Activated naive CD4-positive, alpha-beta T cell treated with anti-CD3 and anti-CD28 coated beads for 36 hours (primary cell): ENCODE data around the gene COL26A1. TPM values are rescaled to one million over a fixed set of nuclear protein-coding genes. Genes with fewer than 3 reads are reported as not detected.

ENCODE experiments used
- CTCF ChIA-PET: fragments of 350-600 bp; sonication (Branson Sonifier 250); formaldehyde crosslinking; loops from one replicate; lab custom pipeline; 2021; ENCODE audit warnings: antibody characterized with exemption; lab: Charles Lee
- DNase-seq: peaks from one replicate; pipeline ENCODE4 v3.0.0-alpha.2; 2020
- H3K27ac Mint-ChIP-seq: one replicate; pipeline ENCODE4 v1.8.0; 2021; ENCODE audit warnings: mild to moderate bottlenecking, mixed read lengths
- H3K27me3 Mint-ChIP-seq: one replicate; pipeline ENCODE4 v1.8.0; 2021; ENCODE audit warnings: low read depth, mixed read lengths
- H3K36me3 Mint-ChIP-seq: one replicate; pipeline ENCODE4 v1.8.0; 2021; ENCODE audit warnings: low read depth, mixed read lengths
- H3K4me1 Mint-ChIP-seq: one replicate; pipeline ENCODE4 v1.8.0; 2021; ENCODE audit warnings: low read depth, mixed read lengths
- H3K4me3 Mint-ChIP-seq: one replicate; pipeline ENCODE4 v1.8.0; 2021; ENCODE audit warnings: mild to moderate bottlenecking, moderate library complexity, mixed read lengths
- H3K9me3 Mint-ChIP-seq: one replicate; pipeline ENCODE4 v1.8.0; 2021; ENCODE audit warnings: mixed read lengths
- intact Hi-C: fragments of 100-400 bp; cut with micrococcal nuclease; formaldehyde crosslinking; loops from one replicate; pipeline ENCODE4 v1.15.1; 2023
- total RNA-seq, 2 experiments: library from RNA; stranded (reverse); gene quantifications; one replicate each; pipeline ENCODE4 v1.2.3, GENCODE V29; 2021

The COL26A1 gene
- total RNA-seq, 2 experiments from 2014 or later: not detected

- Mint-ChIP-seq H3K27ac (no peak overlapping the region), H3K27me3 (no peaks in the 10 kb centered on the region), H3K36me3 (no peaks in the 10 kb centered on the region), H3K9me3 (no peaks in the 10 kb centered on the region), H3K4me1 (peaks cover 19% of the 10 kb centered on the region), H3K4me3 (no peak overlapping the region)
- no peak for DNase-seq
- CTCF ChIA-PET: interaction anchor here (1.5 kb wide), 1 partner anchor 31 kb away, joined by 4 read pairs; no protein-coding TSS in a partner anchor
- intact Hi-C loops: no loop called here
These were observed 32.7 kb downstream of the COL26A1 start for GRCh38 chr7:101395376-101395775.

- CTCF ChIA-PET: no interaction called here
- H3K36me3 Mint-ChIP-seq: no peaks in the 10 kb centered on the region
These were observed 34.6 kb downstream of the COL26A1 start for GRCh38 chr7:101397243-101397642.

GRCh38 chr7:101397770-101398324, 35.2 kb downstream of the COL26A1 start:
- H3K27me3 Mint-ChIP-seq: peaks cover 4% of the 10 kb centered on the region
- DNase-seq: no peak
- H3K27ac Mint-ChIP-seq: no peak overlapping the region
- CTCF ChIA-PET: interaction anchor here (1.3 to 1.4 kb wide), 2 partner anchors 13 to 34 kb away, joined by 3 to 7 read pairs; no protein-coding TSS in a partner anchor
- H3K9me3 Mint-ChIP-seq: no peaks in the 10 kb centered on the region
- peaks cover 2% of the 10 kb centered on the region for H3K4me1 Mint-ChIP-seq
- no peaks in the 10 kb centered on the region for H3K36me3 Mint-ChIP-seq
- H3K4me3 Mint-ChIP-seq: no peak overlapping the region
- intact Hi-C loops: no loop called here

More at GRCh38 chr7:101397243-101397642, 34.6 kb downstream of the COL26A1 start:
- Mint-ChIP-seq H3K4me3 (no peak overlapping the region), H3K4me1 (peaks cover 2% of the 10 kb centered on the region), H3K27me3 (peaks cover 2% of the 10 kb centered on the region), H3K27ac (no peak overlapping the region), H3K9me3 (no peaks in the 10 kb centered on the region)
- no peak for DNase-seq
- intact Hi-C loops: no loop called here

GRCh38 chr7:101398396-101399289, 36.0 kb downstream of the COL26A1 start:
- CTCF ChIA-PET: interaction anchor here (1.0 to 1.4 kb wide), 3 partner anchors 12 to 255 kb away, joined by 3 to 7 read pairs (median 4); no protein-coding TSS in a partner anchor
- Mint-ChIP-seq H3K9me3 (no peaks in the 10 kb centered on the region), H3K36me3 (no peaks in the 10 kb centered on the region), H3K27me3 (peaks cover 4% of the 10 kb centered on the region), H3K4me3 (no peak overlapping the region), H3K27ac (no peak overlapping the region), H3K4me1 (no peaks in the 10 kb centered on the region)
- intact Hi-C loops: no loop called here
- no peak for DNase-seq

- Mint-ChIP-seq H3K27me3 (peaks cover 4% of the 10 kb centered on the region), H3K36me3 (no peaks in the 10 kb centered on the region), H3K4me3 (no peak overlapping the region), H3K9me3 (no peaks in the 10 kb centered on the region), H3K27ac (no peak overlapping the region), H3K4me1 (no peaks in the 10 kb centered on the region)
- CTCF ChIA-PET: interaction anchor here (0.6 to 1.7 kb wide), 2 partner anchors 12 to 146 kb away, joined by 3 to 6 read pairs; no protein-coding TSS in a partner anchor
- intact Hi-C loops: no loop called here
- no peak for DNase-seq
These were observed 37.1 kb downstream of the COL26A1 start for GRCh38 chr7:101399759-101400158.

- no peaks in the 10 kb centered on the region for H3K36me3 Mint-ChIP-seq
- intact Hi-C loops: no loop called here
- no peak overlapping the region for H3K27ac Mint-ChIP-seq
These were observed 38.1 kb downstream of the COL26A1 start for GRCh38 chr7:101400751-101401150.

GRCh38 chr7:101401390-101402080, 38.9 kb downstream of the COL26A1 start:
- DNase-seq: no peak
- CTCF ChIA-PET: interaction anchor here (1.7 kb wide), 1 partner anchor 10 kb away, joined by 6 read pairs; no protein-coding TSS in a partner anchor
- peaks cover 4% of the 10 kb centered on the region for H3K27me3 Mint-ChIP-seq
- no peaks in the 10 kb centered on the region for H3K9me3 Mint-ChIP-seq
- intact Hi-C loops: no loop called here
- H3K4me1 Mint-ChIP-seq: no peaks in the 10 kb centered on the region
- no peaks in the 10 kb centered on the region for H3K36me3 Mint-ChIP-seq
- no peak overlapping the region for H3K4me3 Mint-ChIP-seq
- no peak overlapping the region for H3K27ac Mint-ChIP-seq

More at GRCh38 chr7:101400751-101401150, 38.1 kb downstream of the COL26A1 start:
- Mint-ChIP-seq H3K4me1 (no peaks in the 10 kb centered on the region), H3K4me3 (no peak overlapping the region), H3K27me3 (peaks cover 4% of the 10 kb centered on the region), H3K9me3 (no peaks in the 10 kb centered on the region)
- no peak for DNase-seq
- CTCF ChIA-PET: interaction anchor here (0.6 to 1.7 kb wide), 2 partner anchors 11 to 57 kb away, joined by 3 to 6 read pairs; no protein-coding TSS in a partner anchor

GRCh38 chr7:101402081-101402779, 39.6 kb downstream of the COL26A1 start:
- no peaks in the 10 kb centered on the region for H3K4me1 Mint-ChIP-seq
- H3K27ac Mint-ChIP-seq: no peak overlapping the region
- peaks cover 4% of the 10 kb centered on the region for H3K27me3 Mint-ChIP-seq
- no peaks in the 10 kb centered on the region for H3K9me3 Mint-ChIP-seq
- intact Hi-C loops: no loop called here
- no peak overlapping the region for H3K4me3 Mint-ChIP-seq
- H3K36me3 Mint-ChIP-seq: no peaks in the 10 kb centered on the region
- CTCF ChIA-PET: no interaction called here
- no peak for DNase-seq

GRCh38 chr7:101402835-101403234, 40.2 kb downstream of the COL26A1 start:
- CTCF ChIA-PET: no interaction called here
- Mint-ChIP-seq H3K36me3 (no peaks in the 10 kb centered on the region), H3K4me3 (no peak overlapping the region), H3K27me3 (peaks cover 4% of the 10 kb centered on the region), H3K9me3 (no peaks in the 10 kb centered on the region), H3K4me1 (no peaks in the 10 kb centered on the region), H3K27ac (no peak overlapping the region)
- intact Hi-C loops: no loop called here
- no peak for DNase-seq

GRCh38 chr7:101405474-101406067, 42.9 kb downstream of the COL26A1 start:
- CTCF ChIA-PET: no interaction called here
- intact Hi-C loops: no loop called here
- Mint-ChIP-seq H3K4me1 (no peaks in the 10 kb centered on the region), H3K4me3 (no peak overlapping the region), H3K27ac (no peak overlapping the region), H3K27me3 (peaks cover 4% of the 10 kb centered on the region), H3K36me3 (no peaks in the 10 kb centered on the region), H3K9me3 (peaks cover 5% of the 10 kb centered on the region)
- no peak for DNase-seq

- Mint-ChIP-seq H3K27ac (no peak overlapping the region), H3K9me3 (peaks cover 5% of the 10 kb centered on the region), H3K4me3 (no peak overlapping the region), H3K4me1 (peaks cover 8% of the 10 kb centered on the region), H3K36me3 (no peaks in the 10 kb centered on the region), H3K27me3 (no peaks in the 10 kb centered on the region)
- DNase-seq: peak; percentile 54
- intact Hi-C loops: loop anchor here (1.0 kb wide), 1 partner anchor 47 kb away; no protein-coding TSS in a partner anchor
- CTCF ChIA-PET: interaction anchor here (0.6 to 2.8 kb wide), 30 partner anchors 8 to 141 kb away, joined by 3 to 26 read pairs (median 4); partner anchors contain the start of genes COL26A1 and IFT22
These were observed 48.2 kb downstream of the COL26A1 start for GRCh38 chr7:101410743-101411507.
